WTC11 (cell line): ENCODE results near the gene CLASP1. TPM values are rescaled to one million over a fixed set of nuclear protein-coding genes. Genes with fewer than 3 reads are reported as not detected.
A peak's percentile ranks its signal among the peaks of the same experiment; 100 is the strongest.

Experiments used
- ATAC-seq: fragments of 200-7000 bp; cut with Tn5 transposase; 2 replicates; pipeline ENCODE4 v1.10.0; 2021; ENCODE audit warnings: mild to moderate bottlenecking, moderate library complexity
- CTCF ChIA-PET: fragments of 300-600 bp; sonication (Branson Sonifier 250); formaldehyde crosslinking; loops from one replicate; lab custom pipeline; 2021; ENCODE audit warnings: antibody characterized with exemption; lab: Charles Lee
- POLR2A ChIA-PET: fragments of 350-600 bp; sonication (Branson Sonifier 250); formaldehyde crosslinking; loops from one replicate; lab custom pipeline; 2021; ENCODE audit warnings: antibody characterized with exemption; lab: Charles Lee
- DNase-seq: peaks from one replicate; pipeline ENCODE4 v3.0.0; 2021; ENCODE audit warnings: low spot score
- H3K27ac Mint-ChIP-seq: 2 replicates; pipeline ENCODE4 v1.8.0; 2021; ENCODE audit warnings: mixed read lengths
- H3K27me3 Mint-ChIP-seq: 2 replicates; pipeline ENCODE4 v1.8.0; 2021; ENCODE audit warnings: low read depth, mild to moderate bottlenecking, moderate library complexity, mixed read lengths
- H3K36me3 Mint-ChIP-seq: 2 replicates; pipeline ENCODE4 v1.8.0; 2021; ENCODE audit warnings: mixed read lengths
- H3K4me1 Mint-ChIP-seq: 2 replicates; pipeline ENCODE4 v1.8.0; 2022; ENCODE audit warnings: mixed read lengths
- H3K4me3 Mint-ChIP-seq: 2 replicates; pipeline ENCODE4 v1.8.0; 2021; ENCODE audit warnings: mild to moderate bottlenecking, moderate library complexity, mixed read lengths
- H3K9me3 Mint-ChIP-seq: 2 replicates; pipeline ENCODE4 v1.8.0; 2021; ENCODE audit warnings: mixed read lengths
- CREM ChIP-seq: sonication (generic); formaldehyde crosslinking; IDR thresholded peaks from 2 replicates; pipeline ENCODE4 v1.8.1; 2022; ENCODE audit warnings: mild to moderate bottlenecking, missing genetic modification reagents, moderate library complexity
- ESRRA ChIP-seq: sonication (generic); formaldehyde crosslinking; IDR thresholded peaks from 2 replicates; pipeline ENCODE4 v1.8.1; 2022; ENCODE audit warnings: mild to moderate bottlenecking, missing genetic modification reagents, borderline replicate concordance
- ETV6 ChIP-seq: sonication (generic); formaldehyde crosslinking; IDR thresholded peaks from 2 replicates; pipeline ENCODE4 v1.8.1; 2022; ENCODE audit warnings: mild to moderate bottlenecking, missing genetic modification reagents
- FOXJ3 ChIP-seq: sonication (generic); formaldehyde crosslinking; IDR thresholded peaks from 2 replicates; pipeline ENCODE4 v1.9.0; 2021; ENCODE audit warnings: missing genetic modification reagents, mild to moderate bottlenecking, borderline replicate concordance
- FOXK1 ChIP-seq: sonication (generic); formaldehyde crosslinking; IDR thresholded peaks from 2 replicates; pipeline ENCODE4 v1.8.0; 2022; ENCODE audit warnings: mild to moderate bottlenecking, moderate library complexity, missing genetic modification reagents
- NFE2L1 ChIP-seq: sonication (generic); formaldehyde crosslinking; IDR thresholded peaks from 2 replicates; pipeline ENCODE4 v1.8.1; 2023; ENCODE audit warnings: missing genetic modification reagents
- NFYB ChIP-seq: sonication (generic); formaldehyde crosslinking; conservative IDR thresholded peaks from 2 replicates; pipeline ENCODE4 v1.8.0; 2022; ENCODE audit warnings: low read depth, missing genetic modification reagents
- NR2C2 ChIP-seq: sonication (generic); formaldehyde crosslinking; IDR thresholded peaks from 2 replicates; pipeline ENCODE4 v1.8.0; 2022; ENCODE audit warnings: mild to moderate bottlenecking, missing genetic modification reagents
- RELA ChIP-seq: sonication (generic); formaldehyde crosslinking; IDR thresholded peaks from 2 replicates; pipeline ENCODE4 v1.8.1; 2022; ENCODE audit warnings: missing genetic modification reagents, mild to moderate bottlenecking, borderline replicate concordance
- TEAD1 ChIP-seq: sonication (generic); formaldehyde crosslinking; IDR thresholded peaks from 2 replicates; pipeline ENCODE4 v1.8.0; 2022; ENCODE audit warnings: mild to moderate bottlenecking, missing genetic modification reagents
- ZNF232 ChIP-seq: sonication (generic); formaldehyde crosslinking; IDR thresholded peaks from 2 replicates; pipeline ENCODE4 v1.8.0; 2022; ENCODE audit warnings: mild to moderate bottlenecking, missing genetic modification reagents
- ZNF317 ChIP-seq: sonication (generic); formaldehyde crosslinking; IDR thresholded peaks from 2 replicates; pipeline ENCODE4 v1.8.1; 2023; ENCODE audit warnings: low read depth, mild to moderate bottlenecking, moderate library complexity, missing genetic modification reagents, borderline replicate concordance
- total RNA-seq: library from RNA; stranded (reverse); gene quantifications from 3 replicates; pipeline ENCODE4 v1.2.3, GENCODE V29; 2021
- TF ChIP-seq, protein P1 (sequence below): sonication (generic); formaldehyde crosslinking; IDR thresholded peaks from 2 replicates; pipeline ENCODE4 v1.8.0; 2022; ENCODE audit warnings: missing genetic modification reagents
- TF ChIP-seq, protein P2 (sequence below): sonication (generic); formaldehyde crosslinking; IDR thresholded peaks from 2 replicates; pipeline ENCODE4 v1.8.0; 2023; ENCODE audit warnings: mild to moderate bottlenecking, missing genetic modification reagents
- TF ChIP-seq, protein P3 (sequence below): fragments of 200-600 bp; IDR thresholded peaks from 2 replicates; pipeline ENCODE4 v1.8.0; 2022; ENCODE audit warnings: antibody characterized with exemption
- TF ChIP-seq, protein P4 (sequence below): sonication (generic); formaldehyde crosslinking; conservative IDR thresholded peaks from 2 replicates; pipeline ENCODE4 v1.8.1; 2023; ENCODE audit warnings: mild to moderate bottlenecking, low read depth, missing genetic modification reagents, moderate library complexity
- TF ChIP-seq, protein P5 (sequence below): sonication (generic); formaldehyde crosslinking; IDR thresholded peaks from 2 replicates; pipeline ENCODE4 v1.8.0; 2022; ENCODE audit warnings: mild to moderate bottlenecking, missing genetic modification reagents
- TF ChIP-seq, protein P6 (sequence below): sonication (generic); formaldehyde crosslinking; IDR thresholded peaks from 2 replicates; pipeline ENCODE4 v1.8.0; 2023; ENCODE audit warnings: missing genetic modification reagents
- TF ChIP-seq, protein P7 (sequence below): sonication (generic); formaldehyde crosslinking; IDR thresholded peaks from 2 replicates; pipeline ENCODE4 v1.8.1; 2023; ENCODE audit warnings: mild to moderate bottlenecking, missing genetic modification reagents, moderate library complexity
- TF ChIP-seq, protein P8 (sequence below): sonication (generic); formaldehyde crosslinking; IDR thresholded peaks from 2 replicates; pipeline ENCODE4 v1.8.1; 2022; ENCODE audit warnings: mild to moderate bottlenecking, moderate library complexity, missing genetic modification reagents

Gene CLASP1
- total RNA-seq, 1 experiment from 2014 or later, result 50.0 TPM

DNA sequence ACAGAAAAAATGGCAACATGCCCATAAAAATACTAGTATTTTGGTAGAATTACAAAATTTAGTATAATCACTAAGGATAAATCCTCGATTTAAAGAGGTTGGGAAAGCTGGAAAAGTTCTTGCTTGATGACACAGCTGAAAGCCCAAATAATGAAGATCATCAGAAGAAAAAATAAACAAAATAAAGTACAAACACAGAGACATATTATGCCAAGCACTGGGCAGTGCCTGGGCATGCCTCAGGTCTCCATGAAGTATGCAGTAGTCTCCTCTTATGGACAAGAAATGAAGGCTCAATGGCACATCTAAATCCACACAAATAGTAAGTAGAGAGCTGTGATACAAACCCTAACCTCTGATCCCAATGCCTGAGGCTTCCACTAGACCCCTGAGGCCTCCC is 60.9 kb downstream of the CLASP1 start (continued):
- TF ChIP-seq, protein P1, sequence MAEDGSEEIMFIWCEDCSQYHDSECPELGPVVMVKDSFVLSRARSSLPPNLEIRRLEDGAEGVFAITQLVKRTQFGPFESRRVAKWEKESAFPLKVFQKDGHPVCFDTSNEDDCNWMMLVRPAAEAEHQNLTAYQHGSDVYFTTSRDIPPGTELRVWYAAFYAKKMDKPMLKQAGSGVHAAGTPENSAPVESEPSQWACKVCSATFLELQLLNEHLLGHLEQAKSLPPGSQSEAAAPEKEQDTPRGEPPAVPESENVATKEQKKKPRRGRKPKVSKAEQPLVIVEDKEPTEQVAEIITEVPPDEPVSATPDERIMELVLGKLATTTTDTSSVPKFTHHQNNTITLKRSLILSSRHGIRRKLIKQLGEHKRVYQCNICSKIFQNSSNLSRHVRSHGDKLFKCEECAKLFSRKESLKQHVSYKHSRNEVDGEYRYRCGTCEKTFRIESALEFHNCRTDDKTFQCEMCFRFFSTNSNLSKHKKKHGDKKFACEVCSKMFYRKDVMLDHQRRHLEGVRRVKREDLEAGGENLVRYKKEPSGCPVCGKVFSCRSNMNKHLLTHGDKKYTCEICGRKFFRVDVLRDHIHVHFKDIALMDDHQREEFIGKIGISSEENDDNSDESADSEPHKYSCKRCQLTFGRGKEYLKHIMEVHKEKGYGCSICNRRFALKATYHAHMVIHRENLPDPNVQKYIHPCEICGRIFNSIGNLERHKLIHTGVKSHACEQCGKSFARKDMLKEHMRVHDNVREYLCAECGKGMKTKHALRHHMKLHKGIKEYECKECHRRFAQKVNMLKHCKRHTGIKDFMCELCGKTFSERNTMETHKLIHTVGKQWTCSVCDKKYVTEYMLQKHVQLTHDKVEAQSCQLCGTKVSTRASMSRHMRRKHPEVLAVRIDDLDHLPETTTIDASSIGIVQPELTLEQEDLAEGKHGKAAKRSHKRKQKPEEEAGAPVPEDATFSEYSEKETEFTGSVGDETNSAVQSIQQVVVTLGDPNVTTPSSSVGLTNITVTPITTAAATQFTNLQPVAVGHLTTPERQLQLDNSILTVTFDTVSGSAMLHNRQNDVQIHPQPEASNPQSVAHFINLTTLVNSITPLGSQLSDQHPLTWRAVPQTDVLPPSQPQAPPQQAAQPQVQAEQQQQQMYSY (CRISPR knock-in tag), result no peak

DNA sequence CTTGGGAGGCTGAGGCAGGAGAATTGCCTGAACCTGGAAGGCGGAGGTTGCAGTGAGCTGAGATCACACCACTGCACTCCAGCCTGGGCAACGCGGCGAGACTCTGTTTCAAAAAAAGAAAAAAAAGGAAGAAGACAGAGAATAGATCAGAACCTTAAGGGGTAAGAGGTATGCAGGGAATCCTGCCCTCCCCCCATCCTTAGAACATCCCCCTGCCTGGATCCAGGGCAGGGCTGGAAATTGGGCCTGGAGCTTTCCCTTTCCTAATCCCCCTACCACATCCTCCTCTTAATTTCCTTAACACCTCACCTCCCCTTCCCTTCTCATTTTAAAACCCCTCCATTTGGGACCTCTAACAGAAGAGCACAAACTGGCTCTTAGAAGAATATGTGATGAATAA is 62.1 kb downstream of the CLASP1 start:
- no peaks in the 10 kb centered on the region for H3K27me3 Mint-ChIP-seq
- POLR2A ChIA-PET, result interaction anchor here (1.1 kb wide), 1 partner anchor 512 kb away, joined by 4 read pairs; no protein-coding TSS in a partner anchor
- DNase-seq (no peak), ATAC-seq (peak; percentile 77)
- CTCF ChIA-PET, result interaction anchor here (1.3 kb wide), 1 partner anchor 8 kb away, joined by 4 read pairs; no protein-coding TSS in a partner anchor
- no peak overlapping the region for H3K4me3 Mint-ChIP-seq
- H3K36me3 Mint-ChIP-seq, result no peaks in the 10 kb centered on the region
- H3K4me1 Mint-ChIP-seq, result peaks cover 10% of the 10 kb centered on the region
- no peak overlapping the region for H3K27ac Mint-ChIP-seq
- TF ChIP-seq, protein P2, sequence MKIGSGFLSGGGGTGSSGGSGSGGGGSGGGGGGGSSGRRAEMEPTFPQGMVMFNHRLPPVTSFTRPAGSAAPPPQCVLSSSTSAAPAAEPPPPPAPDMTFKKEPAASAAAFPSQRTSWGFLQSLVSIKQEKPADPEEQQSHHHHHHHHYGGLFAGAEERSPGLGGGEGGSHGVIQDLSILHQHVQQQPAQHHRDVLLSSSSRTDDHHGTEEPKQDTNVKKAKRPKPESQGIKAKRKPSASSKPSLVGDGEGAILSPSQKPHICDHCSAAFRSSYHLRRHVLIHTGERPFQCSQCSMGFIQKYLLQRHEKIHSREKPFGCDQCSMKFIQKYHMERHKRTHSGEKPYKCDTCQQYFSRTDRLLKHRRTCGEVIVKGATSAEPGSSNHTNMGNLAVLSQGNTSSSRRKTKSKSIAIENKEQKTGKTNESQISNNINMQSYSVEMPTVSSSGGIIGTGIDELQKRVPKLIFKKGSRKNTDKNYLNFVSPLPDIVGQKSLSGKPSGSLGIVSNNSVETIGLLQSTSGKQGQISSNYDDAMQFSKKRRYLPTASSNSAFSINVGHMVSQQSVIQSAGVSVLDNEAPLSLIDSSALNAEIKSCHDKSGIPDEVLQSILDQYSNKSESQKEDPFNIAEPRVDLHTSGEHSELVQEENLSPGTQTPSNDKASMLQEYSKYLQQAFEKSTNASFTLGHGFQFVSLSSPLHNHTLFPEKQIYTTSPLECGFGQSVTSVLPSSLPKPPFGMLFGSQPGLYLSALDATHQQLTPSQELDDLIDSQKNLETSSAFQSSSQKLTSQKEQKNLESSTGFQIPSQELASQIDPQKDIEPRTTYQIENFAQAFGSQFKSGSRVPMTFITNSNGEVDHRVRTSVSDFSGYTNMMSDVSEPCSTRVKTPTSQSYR (CRISPR knock-in tag), result no peak
- TF ChIP-seq NR2C2 (CRISPR knock-in tag) (no peak), ESRRA (no peak), FOXJ3 (CRISPR knock-in tag) (no peak), RELA (CRISPR knock-in tag) (no peak), CREM (CRISPR knock-in tag) (no peak), NFYB (CRISPR knock-in tag) (no peak), TEAD1 (CRISPR knock-in tag) (no peak), ZNF317 (CRISPR knock-in tag) (no peak), NFE2L1 (no peak), ZNF232 (CRISPR knock-in tag) (no peak), ETV6 (no peak), FOXK1 (no peak)
- TF ChIP-seq, protein P3, sequence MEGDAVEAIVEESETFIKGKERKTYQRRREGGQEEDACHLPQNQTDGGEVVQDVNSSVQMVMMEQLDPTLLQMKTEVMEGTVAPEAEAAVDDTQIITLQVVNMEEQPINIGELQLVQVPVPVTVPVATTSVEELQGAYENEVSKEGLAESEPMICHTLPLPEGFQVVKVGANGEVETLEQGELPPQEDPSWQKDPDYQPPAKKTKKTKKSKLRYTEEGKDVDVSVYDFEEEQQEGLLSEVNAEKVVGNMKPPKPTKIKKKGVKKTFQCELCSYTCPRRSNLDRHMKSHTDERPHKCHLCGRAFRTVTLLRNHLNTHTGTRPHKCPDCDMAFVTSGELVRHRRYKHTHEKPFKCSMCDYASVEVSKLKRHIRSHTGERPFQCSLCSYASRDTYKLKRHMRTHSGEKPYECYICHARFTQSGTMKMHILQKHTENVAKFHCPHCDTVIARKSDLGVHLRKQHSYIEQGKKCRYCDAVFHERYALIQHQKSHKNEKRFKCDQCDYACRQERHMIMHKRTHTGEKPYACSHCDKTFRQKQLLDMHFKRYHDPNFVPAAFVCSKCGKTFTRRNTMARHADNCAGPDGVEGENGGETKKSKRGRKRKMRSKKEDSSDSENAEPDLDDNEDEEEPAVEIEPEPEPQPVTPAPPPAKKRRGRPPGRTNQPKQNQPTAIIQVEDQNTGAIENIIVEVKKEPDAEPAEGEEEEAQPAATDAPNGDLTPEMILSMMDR, result no peak
- TF ChIP-seq, protein P4, sequence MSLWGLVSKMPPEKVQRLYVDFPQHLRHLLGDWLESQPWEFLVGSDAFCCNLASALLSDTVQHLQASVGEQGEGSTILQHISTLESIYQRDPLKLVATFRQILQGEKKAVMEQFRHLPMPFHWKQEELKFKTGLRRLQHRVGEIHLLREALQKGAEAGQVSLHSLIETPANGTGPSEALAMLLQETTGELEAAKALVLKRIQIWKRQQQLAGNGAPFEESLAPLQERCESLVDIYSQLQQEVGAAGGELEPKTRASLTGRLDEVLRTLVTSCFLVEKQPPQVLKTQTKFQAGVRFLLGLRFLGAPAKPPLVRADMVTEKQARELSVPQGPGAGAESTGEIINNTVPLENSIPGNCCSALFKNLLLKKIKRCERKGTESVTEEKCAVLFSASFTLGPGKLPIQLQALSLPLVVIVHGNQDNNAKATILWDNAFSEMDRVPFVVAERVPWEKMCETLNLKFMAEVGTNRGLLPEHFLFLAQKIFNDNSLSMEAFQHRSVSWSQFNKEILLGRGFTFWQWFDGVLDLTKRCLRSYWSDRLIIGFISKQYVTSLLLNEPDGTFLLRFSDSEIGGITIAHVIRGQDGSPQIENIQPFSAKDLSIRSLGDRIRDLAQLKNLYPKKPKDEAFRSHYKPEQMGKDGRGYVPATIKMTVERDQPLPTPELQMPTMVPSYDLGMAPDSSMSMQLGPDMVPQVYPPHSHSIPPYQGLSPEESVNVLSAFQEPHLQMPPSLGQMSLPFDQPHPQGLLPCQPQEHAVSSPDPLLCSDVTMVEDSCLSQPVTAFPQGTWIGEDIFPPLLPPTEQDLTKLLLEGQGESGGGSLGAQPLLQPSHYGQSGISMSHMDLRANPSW (CRISPR knock-in tag), result no peak
- TF ChIP-seq, protein P5, sequence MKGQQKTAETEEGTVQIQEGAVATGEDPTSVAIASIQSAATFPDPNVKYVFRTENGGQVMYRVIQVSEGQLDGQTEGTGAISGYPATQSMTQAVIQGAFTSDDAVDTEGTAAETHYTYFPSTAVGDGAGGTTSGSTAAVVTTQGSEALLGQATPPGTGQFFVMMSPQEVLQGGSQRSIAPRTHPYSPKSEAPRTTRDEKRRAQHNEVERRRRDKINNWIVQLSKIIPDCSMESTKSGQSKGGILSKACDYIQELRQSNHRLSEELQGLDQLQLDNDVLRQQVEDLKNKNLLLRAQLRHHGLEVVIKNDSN (CRISPR knock-in tag), result no peak
- TF ChIP-seq, protein P6, sequence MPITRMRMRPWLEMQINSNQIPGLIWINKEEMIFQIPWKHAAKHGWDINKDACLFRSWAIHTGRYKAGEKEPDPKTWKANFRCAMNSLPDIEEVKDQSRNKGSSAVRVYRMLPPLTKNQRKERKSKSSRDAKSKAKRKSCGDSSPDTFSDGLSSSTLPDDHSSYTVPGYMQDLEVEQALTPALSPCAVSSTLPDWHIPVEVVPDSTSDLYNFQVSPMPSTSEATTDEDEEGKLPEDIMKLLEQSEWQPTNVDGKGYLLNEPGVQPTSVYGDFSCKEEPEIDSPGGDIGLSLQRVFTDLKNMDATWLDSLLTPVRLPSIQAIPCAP (CRISPR knock-in tag), result no peak
- TF ChIP-seq, protein P7, sequence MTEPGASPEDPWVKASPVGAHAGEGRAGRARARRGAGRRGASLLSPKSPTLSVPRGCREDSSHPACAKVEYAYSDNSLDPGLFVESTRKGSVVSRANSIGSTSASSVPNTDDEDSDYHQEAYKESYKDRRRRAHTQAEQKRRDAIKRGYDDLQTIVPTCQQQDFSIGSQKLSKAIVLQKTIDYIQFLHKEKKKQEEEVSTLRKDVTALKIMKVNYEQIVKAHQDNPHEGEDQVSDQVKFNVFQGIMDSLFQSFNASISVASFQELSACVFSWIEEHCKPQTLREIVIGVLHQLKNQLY (CRISPR knock-in tag), result no peak
- TF ChIP-seq, protein P8, sequence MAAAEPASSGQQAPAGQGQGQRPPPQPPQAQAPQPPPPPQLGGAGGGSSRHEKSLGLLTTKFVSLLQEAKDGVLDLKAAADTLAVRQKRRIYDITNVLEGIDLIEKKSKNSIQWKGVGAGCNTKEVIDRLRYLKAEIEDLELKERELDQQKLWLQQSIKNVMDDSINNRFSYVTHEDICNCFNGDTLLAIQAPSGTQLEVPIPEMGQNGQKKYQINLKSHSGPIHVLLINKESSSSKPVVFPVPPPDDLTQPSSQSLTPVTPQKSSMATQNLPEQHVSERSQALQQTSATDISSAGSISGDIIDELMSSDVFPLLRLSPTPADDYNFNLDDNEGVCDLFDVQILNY (CRISPR knock-in tag), result no peak
- H3K9me3 Mint-ChIP-seq, result no peaks in the 10 kb centered on the region
